Inferior parietal cortex (tissue), 1 donor: Measurements from ENCODE around the gene SLC16A9.

Source experiments
- DNase-seq: peaks from one replicate; pipeline ENCODE4 v3.0.0-alpha.2; 2016; ENCODE audit errors: extremely low spot score

The SLC16A9 gene

DNA sequence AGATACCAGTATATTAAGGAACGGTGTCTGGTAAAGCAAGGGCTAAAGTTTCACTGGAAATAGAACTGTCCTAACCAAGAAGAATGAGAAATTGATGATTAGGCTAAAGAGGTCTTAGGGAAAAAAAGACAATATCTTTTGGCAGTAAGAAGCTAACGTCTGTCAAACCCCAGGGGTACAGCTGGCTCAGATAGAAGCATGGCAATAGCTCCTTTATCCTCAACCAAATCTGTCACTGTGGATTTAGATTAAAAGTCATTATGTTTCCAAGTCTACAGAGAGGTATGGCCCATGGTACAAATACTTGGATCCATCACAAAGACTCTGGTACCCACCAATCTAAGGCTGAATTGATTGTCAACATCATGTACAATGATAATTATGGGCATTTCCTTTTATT is 8.6 kb upstream of the SLC16A9 start:
- no peak for DNase-seq

DNA sequence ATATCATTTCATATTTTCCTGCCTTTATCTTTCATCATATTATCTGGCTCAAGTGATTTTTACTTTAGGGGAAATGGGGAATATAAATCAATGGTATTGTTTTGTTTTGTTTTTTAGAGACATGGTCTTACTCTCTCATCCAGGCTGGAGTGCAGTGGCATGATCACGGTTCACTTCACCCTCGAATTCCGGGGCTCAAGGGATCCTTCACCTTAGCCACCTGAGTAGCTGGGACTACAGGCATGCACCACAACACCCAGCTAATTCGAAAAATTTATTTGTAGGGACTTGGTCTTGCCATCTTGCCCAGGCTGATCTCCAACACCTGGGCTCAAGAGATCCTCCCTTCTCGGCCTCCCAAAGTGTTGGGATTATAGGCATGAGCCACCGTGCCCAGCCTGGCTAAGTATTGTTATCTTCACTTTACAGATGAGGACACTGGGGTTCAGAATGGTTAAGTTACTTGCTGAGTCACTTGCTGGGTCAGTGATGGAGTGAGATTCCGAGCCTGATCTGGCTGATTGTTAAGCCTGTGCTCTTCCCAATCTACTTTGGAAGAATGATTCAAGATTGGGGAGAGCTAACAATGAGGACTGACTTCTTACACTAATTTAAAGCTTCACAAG is 3.7 kb upstream of the SLC16A9 start:
- DNase-seq, result no peak

DNA sequence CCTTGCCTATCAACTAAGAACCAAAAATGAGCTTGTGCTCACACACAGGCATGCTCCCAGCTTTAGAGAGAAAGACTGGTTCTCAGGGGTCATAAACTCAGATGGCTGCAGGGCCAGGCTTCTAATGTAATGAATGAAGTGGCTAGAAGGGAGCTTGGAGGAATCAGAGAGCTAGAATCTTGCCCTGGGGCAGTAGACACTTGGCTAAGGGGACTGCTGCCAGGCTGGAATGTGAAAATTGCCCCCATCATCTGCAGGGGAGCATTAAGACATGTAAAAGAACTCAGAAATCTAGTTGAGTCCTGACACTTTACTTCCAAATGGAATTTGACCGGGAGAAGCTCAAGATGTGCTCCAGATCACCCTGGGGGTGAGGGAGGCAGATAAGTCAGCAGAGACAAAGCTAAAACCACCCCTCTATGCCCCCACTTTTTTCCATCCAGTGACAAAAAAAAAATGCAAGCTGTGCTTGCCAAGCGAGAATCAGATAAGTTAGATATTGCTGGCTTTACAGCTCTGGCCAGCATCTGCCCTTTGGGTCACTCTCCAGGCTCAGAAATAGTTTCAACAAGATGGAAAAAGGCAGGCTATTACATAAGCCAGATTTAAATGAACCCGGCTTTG is 2.3 kb upstream of the SLC16A9 start:
- DNase-seq, result no peak

DNA sequence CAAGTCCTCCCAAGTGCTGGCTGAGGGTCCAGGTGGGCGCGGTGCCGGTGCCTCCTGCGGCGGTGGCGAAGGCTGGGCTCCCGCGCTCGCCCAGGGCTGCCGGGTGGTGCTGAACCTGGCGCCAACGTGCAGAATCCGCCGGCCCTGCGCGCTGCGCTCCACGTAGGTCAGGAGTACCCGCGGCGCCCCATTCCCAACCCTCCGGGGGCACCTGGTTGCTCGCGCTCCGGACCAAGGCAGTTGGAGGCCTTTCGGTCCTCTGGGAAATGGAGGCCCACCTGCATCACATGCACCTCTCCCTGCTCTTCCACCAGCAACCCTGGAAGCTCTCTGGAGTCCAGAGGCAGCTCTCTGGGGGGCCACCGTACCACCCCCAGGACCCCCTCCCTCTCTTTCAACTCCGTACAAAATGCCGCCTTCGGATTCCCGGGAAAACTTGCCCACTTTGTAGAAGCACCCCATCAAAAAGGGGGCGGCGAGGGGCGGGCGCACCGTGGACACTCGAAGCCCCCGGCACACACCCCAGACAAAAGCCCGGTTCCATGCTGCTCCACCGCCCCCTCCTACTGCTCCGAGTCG is 745 bp downstream of the SLC16A9 start:
- DNase-seq, result no peak

DNA sequence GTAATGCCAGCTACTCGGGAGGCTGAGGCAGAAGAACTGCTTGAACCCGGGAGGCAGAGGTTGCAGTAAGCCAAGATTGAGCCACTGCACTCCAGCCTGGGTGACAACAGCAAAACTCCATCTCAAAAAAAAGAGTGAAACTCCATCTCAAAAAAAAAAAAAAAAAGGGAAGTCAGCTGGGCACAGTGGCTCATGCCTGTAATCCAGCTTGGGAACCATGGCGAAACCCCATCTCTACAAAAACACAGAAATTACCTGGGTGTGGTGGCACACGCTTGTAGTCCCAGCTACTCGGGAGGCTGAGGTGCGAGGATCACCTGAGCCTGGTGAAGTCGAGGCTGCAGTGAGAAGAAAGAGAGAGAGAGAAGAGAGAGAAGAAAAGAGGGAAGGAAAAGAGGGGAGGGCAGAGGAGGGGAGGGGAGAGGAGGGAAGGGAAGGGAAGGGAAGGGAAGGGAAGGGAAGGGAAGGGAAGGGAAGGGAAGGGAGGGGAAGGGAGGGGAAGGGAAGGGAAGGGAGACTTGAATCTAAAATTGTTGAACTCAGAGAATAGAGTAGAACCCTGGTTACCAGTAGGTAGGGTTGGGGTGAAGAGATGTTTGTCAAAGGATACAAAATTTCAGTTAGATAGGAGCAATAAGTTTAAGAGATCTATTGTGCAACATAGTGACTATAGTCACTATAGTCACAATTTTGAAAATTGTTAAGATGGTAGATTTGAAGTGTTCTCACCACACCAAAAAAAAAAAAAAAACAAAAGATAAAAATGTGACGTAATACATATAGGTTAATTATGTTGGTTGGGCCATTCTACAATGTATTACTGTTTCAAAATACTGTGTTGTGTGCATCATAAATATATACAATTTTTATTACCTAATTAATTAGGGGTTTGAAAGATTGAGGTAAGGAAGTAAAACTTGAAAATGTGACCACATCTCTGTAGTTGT is 2.5 kb downstream of the SLC16A9 start:
- DNase-seq, result no peak

DNA sequence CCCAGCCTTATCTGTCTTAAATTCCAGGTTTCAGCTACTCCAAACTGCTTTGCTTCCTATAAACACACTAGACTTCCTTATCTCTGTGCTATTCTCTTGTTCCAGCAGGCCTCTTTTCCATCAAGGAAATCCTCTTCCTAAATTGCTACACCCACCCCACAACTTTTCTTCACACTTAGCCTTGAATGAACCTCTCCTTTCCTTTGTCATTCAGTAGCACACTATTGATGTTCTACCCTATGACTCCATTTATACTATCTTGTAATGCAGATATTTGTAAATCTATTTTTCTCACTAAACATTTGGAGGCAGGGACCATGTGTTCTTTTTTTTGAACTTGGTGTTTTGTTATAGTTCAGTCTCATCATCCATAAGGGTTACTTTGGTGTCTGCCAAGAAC is 3.7 kb downstream of the SLC16A9 start:
- no peak for DNase-seq

DNA sequence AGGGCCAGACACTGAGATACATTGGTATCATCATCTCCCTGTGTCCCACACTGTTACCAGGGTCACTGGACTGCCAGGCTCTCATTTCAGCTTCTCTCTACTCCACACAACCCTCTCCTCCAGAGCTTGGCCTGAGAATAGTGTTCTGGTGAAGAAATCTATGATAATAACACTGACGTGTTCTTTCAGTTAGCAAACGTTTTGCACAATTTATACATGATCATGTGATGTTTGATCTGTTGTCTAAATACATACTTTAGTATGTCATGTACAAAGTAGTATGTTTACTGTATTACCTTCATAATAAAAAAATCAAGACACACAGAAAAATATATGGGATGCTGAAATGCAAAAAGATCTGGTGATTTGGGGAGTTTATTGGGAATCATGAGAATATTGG is 5.0 kb downstream of the SLC16A9 start:
- no peak for DNase-seq

DNA sequence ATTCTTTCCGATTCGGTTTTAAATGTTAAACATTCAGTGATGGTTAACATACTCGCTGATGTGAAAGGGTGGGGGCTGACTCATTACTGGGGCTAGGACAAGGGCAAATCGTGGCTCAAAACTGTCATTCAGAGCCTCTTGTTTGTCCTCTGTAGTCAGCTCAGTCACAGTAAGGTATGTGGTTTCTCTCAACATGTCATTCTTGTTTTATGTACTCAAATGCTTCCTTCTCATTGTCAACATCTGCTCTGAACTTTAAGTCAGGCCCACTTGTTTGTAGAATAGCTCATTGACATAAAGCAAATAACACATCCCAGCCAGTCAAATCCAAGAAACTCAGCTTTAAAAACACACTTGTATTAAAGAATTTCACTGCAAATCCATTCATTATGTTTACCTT is 7.3 kb downstream of the SLC16A9 start:
- no peak for DNase-seq

DNA sequence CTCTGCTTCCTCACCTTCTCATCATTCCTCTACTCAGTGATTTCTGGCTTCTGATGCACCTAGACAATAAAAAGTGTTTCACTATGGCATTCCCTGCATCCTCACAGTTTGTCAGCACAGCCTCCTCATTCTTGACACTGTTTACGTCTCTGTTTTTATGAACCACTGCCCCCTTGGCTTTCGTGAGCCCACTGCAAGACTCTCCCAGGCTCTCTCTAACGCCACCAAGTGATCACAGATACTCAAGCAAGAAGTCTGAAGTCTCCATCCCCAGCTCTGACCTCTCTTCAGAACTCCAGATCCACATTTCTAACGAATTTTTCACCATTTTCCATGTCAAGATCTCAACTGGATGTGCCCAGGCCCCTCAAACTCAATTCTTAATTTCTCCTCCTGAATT is 8.9 kb downstream of the SLC16A9 start:
- no peak for DNase-seq

DNA sequence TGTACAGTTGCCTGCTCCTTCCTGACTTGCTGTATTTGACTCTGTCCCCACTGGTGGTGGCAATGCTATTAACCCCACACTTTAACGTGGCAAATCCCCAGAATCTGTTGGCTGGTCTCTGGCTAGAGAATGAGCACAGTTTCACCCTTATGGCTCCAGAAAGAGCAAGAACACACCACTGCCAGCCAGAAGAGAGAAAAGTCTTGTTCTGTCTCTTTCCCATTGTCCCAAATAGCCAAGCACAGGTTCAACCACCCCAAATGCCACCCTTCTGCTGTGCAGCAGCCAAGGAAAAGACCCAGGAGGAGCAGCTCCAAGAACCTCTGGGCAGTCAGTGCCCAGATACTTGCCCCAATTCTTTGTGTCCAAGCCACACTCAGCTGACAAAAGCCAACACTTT is 11.3 kb downstream of the SLC16A9 start:
- no peak for DNase-seq

DNA sequence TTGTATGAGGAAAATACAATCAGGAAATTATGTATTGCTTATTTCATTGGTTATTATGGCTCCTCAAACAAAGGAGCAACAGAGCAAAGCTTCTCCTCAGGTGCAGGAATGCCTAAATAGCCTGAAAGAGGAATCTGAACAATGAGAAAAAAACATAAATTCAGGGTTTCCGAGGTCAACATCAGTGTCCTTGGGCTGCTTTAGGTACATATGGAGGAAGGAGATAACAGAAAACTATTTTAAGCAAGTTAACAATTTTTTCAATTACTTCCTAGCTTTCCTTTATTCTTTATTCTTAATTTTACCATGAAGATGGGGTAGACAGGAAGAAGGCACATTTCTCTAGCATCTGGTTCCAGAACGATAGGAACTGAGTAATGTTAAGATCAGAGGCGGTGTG is 14.0 kb downstream of the SLC16A9 start:
- no peak for DNase-seq

DNA sequence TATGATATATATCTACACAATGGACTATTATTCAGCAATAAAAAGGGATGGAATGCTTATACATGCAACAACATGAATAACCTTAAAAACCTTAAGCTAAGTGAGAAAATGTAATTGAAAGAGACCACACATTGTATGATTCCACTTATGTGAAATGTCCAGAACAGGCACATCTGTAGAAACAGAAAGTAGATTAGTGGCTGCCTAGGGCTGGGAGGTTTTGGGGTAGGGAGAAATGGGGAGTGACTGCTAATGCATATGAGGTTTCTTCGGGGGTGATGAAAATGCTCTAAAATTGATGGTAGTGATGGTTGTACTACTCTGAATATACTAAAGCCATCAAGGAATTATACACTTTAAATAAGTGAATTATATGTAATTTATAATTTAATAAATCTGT is 14.7 kb downstream of the SLC16A9 start:
- no peak for DNase-seq

DNA sequence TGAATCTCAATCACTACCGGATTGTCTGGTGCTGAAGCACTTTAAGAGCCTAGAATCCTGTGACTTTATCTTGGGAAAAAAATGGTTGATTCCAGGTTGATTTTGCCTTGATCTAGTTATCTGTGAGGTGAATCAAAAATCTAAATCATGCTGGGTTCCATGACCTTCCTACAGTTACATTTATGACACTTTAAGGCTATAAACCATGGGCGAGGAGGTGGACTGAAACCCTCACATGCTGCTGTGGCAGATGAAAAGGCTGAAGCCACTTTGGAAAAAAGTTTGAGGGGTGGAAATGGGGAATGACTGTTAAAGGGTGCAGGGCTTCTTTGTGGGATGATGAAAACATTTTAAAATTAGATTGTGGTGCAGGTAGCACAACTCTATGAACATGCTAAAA is 17.5 kb downstream of the SLC16A9 start:
- no peak for DNase-seq

DNA sequence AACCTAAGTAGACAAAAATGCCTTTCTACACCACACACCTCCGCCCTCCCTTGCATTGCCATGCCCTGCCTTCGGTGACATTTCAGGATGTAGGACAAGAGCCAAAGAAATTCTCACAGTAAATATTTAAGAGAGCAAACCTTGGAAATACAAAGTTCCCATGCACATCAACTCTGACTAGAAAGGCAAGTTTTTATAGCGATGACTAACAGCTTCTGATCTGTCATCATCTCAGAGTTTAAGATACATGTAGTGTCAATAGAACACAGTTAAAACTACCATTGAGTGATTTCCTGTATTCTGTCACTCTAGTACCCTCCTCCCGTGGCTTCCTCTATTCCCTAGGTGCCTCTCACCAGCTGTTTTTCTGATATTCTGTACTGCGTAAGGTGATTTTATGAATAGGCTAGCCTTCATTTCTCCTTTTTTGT is 20.7 kb downstream of the SLC16A9 start:
- DNase-seq, result no peak

DNA sequence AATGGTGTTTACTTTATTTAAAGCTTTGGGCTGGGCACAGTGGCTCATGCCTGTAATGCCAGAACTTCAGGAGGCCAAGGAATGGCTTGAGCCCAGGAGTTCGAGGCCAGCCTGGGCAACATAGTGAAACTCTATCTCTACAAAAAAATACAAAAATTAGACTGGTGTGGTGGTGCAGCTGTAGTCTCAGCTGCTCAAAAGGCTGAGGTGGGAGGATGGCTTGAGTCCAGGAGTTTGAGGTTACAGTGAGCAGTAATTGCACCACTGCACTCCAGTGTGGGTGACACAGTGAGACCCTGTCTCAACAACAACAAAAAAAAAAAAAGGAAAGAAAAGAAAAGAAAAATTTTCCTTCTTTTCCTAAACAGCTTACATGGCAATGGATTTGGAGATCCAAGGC is 22.0 kb downstream of the SLC16A9 start:
- no peak for DNase-seq

DNA sequence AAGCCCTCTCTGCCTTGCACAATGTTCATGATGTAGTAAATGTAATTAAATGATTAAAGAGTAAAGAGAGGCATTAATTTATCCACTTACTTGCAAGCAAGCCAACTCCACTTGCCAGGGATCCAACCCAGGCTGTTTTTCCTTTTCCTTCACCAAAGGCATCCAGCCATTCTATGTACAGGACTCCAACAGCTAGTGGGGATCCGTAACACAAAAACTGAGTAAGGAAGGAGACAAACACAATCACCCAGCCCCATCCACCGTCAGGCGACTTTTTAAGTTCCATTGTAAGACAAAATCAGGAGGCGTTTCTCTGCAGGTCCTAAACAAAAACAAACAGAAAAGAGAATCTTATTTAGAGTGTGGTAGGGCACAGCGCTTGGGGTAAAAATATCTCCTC is 25.6 kb downstream of the SLC16A9 start:
- DNase-seq, result no peak

DNA sequence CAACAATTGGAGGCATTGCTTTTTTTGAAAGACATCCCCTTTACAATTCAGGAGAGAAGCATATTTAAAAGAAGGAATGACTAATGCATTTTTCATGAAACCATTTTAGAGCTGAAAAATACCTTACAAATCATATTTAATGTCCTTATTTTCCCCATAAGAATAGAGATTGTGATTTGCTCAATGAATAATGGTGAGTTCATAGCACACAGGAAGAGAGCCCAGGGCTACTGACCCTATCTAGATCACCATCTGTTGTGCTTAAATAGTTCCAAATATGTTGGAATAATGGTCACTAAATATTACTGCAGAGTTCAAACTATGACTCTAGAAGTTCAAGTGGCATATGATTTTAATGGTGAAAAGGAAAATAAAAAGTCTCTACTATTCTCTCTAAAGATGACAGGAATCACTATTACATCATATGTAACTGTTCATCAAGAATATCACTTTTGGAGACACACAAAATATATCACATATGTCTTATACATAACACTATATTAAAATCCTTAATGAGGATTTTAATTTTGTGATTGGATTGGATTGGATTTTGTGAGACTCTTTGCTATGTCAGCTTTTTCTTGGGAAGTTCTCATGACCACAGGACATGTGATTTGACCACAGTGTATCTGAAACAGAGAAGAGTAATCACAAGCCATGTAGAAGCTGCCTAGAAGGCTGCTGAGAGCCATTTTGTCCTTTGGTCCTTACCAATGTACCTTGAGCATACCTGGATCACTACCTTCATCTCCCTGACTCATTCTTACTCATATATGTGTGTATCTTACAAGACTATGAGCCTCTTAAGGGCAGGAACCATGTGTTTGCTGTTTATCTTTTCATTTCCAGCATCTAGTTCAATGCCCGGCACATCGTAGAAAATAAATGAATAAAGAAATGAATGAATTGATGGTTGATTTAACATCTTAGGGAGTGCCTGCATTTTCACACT is 26.4 kb downstream of the SLC16A9 start:
- DNase-seq, result no peak

DNA sequence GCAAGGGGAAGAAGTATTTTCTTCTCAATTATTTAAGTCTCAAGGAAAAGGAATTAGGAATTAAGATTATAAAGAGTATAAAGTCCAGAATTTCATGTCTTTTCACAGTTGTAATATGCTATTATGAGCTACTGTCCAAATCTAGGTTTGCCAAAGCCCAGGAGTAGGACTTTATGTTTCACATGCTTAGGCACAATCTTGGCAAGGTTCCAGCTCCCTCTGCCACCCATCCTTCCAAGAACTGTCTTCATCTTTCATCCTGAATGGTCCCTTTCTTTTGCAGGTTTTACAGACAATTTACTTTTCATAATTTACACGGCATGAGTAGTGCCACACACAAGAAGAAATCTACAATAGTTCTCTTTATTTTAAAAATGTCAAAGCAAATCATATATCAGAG is 29.5 kb downstream of the SLC16A9 start:
- DNase-seq, result no peak

DNA sequence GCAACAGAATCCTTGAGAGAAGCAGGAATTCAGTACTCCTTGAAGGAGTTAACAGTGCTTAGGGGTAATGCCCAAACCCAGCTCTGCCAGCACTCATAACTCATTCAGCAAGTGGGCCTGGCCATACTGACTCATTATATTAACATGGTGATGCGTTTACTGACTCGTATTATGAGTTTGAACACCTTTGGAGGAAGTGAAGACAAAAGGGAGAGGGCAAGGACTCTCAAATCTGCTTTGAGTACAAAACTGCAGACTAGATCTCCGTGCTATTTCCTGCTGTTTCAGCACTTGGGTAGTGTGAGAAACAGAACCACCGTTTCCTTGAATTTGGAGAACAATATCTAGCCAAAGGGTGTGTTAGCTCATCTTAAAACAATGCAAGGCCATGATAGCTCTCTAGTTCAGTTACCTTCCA is 30.8 kb downstream of the SLC16A9 start:
- no peak for DNase-seq

DNA sequence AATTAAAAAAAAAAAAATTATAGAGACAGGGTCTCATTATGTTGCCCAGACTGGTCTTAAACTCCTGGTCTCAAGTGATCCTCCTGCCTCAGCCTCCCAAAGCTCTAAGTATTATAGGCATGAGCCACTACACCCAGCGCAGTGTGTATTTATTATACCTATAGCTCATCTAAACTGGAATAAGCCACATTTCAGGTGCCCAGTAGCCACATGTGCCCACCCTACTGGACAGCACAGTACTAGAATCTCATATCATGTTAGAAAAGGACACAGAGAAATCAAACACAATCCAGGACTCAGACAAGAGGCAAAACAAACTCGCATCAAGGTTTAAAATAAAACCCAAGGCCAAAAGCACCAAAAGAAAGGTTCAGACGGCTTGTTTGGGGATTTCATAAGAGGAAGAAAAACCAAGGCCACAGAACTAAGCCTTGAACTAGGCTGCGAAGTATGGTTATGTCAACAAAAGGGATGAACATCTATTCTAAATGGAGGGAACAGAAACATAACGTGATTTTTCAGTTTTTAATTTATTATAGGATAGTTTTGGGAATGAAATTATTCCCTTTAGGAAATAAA is 32.3 kb downstream of the SLC16A9 start:
- DNase-seq, result no peak

DNA sequence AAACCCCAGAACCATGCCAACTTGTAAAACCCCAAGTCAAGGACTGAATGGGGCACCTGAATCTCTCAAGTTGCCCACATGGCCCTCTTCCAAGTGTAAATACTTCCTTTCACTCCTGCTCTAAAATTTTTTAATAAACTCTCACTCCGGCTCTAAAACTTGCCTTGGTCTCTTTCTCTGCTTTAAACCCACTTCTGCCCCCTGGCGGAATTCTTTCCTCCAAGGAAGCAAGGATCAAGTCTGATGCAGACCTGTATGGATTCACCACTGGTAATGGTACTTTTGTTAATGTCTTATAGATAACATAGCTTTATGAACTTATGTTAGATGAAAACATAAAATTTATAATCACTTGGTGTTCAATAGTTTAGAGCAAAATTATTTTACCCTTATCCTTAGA is 33.8 kb downstream of the SLC16A9 start:
- DNase-seq, result no peak
